GM04503 (cell line): ENCODE measurements around the gene IYD.
"Not testable (repeated sequence)": the region's sequence is repeated elsewhere in the genome, so short reads cannot be mapped to it uniquely, and the experiment has no call there.

Experiments
- DNase-seq: peaks from one replicate; pipeline ENCODE4 v3.0.0-alpha.2; 2012; ENCODE audit warnings: low read depth

IYD gene

DNA sequence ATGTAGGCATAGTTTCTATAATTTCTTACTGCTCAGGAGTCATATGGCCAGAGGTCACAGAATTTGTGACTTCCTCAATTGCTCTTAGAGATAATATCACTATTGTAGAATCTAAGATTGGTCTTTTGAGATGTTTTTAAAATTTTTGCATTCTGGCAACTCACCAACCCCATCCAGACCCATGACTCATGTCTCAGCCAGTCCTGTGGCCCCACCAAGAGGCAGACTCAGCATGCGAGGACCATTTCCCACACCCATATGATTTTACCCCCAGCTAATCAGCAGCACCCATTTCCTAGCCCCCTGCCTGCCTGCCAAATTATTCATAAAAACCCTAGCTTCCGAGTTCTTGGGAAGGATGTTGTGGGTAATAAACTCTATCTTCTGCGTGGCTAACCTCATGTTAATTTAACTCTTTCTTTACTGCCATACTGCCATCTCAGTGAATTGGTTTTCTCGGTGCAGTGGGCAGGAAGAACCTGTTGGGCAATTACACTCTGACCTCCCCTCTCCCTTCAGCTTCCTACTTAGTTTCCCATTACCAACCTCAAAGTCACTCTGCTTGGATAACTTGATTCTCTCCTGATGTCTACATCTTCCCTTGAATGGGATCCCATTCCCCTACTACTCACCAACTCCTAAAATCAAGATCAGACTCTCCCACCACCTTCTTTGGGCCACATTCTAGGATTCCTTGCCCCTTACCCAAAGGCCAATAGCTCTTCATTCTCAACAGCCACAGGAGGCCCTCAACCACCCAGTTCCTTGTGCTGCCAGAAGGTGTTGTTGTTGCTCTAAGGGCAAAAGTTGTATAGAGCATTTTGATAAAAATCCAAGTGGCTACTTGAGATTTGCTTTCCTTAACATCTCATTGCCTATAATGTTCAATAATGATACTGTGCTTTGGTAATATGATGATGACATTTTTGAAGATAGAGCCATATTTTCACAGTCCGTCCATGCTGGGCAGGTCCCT, 16.2 kb upstream of the IYD start:
- DNase-seq = peak; percentile 46

DNA sequence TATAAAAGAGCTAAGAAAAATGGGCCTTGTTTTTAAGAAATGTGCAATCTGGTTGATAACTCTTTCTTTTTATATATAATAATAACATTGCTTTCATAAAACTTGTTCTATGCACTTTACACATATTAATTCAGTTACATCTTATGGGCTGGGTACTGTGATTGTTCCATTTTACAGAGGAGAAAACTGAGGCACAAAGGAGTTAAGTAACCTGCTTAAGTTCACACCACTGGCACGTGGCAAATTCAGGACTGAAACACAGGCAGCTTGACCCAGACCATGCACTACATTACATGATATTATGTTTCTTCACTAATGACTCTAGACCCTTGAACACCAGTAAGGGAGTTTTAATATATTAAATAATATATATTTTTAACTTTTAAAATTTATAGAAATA, 15.4 kb upstream of the IYD start:
- no peak for DNase-seq

DNA sequence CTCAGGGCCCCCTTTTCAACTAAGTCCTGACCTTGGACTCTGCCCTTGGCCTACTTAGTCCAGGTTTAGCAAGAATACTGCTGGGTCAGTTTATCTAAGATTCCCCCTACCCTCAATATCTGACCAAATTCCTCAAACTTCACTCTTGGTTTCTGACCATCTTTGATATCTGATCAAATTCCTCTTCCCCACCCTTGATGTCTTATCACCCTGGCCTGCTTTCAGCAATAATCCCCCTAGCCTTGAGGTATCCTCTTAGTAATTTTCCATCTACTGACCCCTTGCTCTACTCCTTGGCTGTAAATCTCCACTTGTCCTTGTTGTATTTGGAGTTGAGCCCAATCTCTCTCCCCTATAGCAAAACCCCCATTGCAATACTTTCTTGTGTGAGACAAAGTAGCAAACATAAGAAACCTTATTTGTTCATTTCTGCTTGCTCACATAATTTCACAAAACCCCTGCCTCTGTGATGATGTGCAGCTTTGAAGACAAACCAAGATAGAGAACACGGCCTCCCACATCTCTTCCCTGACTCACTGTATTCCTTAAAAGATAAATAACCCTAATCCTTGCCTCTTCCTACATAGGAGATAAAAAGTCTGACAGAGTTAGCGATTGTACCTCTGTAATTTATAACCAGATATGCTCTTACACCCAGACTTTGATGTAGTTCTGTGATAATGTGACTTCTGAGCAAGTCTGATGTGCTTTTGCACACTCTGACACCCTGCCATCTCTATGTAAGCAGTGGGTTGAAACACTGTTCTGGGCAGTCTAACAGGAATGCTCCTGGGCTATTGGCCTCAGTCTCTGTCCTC, 13.8 kb upstream of the IYD start:
- no peak for DNase-seq

DNA sequence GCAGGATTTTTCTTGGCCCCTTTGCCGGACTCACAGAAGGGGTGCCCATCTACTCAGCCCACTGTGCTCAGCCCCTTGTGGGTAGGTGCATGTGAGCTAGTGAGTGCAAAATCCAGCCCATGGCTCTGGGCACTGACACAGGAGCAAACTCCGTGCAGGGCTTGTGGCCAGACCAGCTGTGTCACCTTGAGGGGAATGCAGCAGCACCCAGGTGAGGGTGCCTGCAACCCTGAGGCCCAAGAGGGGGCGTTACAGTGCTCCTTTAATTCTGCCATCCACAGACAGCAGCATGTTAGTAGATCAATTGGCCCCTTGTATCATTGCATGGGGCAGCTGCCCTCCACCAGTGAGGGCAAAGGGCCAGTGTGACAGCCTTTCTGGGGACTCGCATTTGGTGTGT, 12.9 kb upstream of the IYD start:
- no peak for DNase-seq

DNA sequence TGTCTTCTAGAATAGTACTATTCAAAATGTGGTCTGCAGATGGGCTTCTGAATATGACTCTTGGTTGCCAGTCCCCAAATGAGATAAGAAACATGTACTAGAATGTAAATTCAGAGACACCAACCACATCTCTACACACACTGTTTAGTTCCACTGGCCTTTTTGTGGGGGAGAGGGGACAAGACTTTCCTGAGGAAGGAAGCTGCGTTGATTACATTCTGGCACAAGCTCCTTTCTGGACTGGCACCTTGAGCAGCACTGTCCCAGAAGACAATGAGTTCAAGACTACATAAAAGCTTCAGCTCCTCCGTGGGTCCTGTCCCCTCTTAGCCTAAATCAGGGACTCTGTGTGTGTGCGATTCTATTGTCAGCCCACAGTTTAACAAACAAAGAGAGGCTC, 6.9 kb upstream of the IYD start:
- no peak for DNase-seq

DNA sequence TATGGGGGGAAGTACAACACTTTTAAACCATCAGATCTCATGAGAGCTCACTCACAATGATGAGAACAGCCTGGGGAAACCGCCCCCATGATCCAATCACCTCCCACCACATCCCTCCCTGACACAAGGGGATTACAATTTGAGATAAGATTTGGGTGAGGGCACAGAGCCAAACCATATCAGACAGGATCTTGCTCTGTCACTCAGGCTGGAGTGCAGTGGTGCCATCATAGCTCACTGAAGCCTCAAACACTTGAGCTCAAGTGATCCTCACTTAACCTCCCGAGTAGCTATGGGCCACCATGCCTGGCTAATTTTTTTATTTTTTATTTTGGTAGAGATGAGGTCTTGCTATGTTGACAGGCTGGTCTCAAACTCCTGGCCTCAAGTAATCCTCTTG, 5.1 kb upstream of the IYD start:
- DNase-seq = no peak

DNA sequence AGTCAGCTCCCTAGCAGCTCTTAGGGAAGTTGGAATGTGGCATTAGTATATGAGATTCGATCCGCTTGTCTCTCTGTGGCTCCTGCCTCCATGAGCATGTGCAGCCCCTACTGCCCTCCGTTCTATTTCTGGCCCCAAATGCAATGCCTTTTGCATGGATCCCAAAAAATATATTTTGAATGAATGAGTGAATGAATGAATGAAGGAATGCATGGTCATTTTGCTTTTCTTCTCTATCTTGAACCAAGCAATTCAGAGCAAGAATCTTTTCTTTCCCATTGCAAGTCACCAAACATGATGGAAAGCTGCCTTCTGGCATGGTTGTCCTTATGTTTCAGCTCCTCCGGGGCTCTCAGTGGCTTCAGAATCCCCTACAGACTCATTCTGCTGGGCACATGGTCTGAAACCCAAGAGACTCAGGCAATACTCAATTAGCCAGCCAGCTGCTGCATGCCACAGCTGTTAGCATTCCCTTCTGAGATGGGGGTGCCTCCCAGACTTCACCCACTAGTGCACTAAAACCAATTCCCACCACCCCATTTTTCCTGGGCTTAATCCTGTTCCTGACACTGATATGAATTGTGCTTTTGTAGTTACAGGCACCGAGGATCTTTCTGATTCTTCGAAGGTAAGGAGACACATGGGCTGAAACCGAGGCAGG, 2.6 kb upstream of the IYD start:
- no peak for DNase-seq

DNA sequence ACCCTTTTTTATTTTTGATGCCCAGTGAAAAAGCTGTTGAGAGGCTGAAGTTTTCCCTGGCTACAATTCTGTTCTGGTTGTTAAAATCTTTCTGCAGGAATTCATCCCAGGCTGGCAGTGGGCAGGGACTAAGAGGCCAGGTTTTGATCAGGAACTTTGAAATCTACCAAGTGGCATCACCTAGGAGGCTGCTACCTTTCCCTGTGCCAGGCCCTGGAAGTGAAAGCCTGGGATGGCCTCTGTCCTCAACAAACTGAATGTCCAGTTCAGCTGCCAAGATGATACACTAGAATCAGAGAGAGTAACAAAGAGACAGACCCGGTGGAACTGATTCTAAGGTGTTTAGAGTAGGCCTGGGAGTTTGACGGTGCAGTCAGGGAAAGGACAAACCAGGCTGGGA, 596 bp downstream of the IYD start:
- no peak for DNase-seq

DNA sequence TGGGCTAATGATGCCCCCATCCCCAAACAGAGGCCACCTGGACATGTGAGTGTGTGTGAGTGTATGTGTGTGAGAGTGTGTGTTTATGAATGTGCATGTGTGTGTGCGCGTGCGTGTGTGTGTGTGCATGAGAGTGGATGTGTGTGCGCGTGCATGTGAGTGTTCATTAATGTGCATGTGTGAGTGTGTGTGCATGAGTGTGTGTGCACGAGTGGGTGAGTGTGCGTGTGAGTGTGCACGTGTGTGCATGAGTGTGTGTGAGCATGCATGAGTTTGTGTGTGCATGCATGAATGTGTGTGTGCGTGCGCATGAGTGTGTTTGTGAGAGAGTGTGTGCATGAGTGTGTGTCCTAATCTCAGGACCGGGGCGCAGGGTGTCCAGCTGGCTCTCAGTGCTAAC, 1.3 kb downstream of the IYD start:
- no peak for DNase-seq

DNA sequence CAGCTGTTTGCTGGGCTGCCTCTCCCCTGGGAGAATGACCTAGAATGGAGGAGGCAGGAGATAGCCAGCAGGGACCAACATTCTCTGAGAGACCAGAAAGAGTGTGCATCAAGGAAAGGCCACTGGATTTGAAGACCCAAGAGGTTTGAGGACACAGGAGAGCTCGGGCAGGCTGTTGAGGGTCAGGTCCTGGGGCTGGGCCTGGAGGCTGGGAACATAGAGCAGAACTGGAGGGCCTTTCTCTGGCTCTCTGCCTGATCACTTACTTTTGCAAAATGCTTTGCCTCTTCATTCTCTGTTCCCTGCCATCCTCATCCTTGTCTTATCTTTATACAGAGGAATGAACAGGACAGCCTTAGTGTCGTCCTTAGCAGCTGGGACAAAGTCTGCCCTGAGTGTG, 2.5 kb downstream of the IYD start:
- DNase-seq = no peak

DNA sequence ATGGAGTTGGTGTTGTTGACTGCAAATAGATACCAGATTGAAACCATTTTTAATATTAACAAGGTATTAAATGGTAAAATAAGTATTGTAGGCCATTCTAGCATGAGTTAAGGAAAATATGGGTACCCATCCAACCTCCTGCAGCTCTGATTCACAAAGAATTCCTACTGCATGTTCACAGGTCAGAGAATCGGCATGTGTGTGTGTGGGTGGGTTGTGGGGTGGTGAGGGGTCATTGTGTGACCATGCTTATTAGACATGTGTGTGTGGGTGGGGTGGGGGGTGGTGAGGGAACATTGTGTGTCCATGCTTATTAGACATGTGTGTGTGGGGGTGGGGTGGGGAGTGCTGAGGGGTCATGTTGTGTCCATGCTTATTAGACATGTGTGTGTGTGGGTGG, 3.2 kb downstream of the IYD start:
- no peak for DNase-seq

DNA sequence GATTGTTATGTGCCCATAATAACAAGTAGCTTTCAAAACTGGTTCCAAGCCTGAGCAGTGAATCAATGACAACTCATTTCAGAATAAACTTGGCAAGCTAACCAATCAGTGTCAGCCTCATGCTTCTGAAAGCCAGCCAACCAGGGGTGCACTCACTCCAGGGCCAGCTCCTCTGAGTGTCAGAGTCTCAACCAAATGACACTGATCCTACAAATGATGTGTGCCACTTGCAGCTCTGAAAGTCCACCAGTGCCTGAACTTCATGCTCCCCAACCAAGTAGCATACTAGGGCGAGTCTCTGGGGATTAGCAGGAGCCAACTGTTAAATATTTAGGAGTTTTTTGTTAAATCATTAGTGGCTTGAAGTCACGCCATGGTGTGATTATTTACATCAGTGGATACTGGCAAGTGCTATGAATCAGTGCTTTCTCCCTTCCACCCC, 4.5 kb downstream of the IYD start:
- peak; percentile 77 for DNase-seq

DNA sequence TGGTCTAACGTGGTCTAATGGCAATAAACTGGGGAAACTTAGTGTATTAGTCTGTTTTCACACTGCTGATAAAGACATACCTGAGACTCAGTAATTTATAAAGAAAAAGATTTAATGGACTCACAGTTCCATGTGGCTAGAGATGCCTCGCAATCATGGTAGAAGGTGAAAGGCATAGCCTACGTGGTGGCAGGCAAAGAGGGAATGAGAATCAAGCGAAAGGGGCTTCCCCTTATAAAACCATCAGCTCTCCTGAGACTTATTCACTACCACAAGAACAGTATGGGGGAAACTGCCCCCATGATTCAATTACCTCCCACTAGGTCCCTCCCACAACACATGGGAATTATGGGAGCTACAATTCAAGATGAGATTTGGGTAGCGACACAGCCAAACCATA, 5.5 kb downstream of the IYD start:
- not testable (repeated sequence) for DNase-seq

DNA sequence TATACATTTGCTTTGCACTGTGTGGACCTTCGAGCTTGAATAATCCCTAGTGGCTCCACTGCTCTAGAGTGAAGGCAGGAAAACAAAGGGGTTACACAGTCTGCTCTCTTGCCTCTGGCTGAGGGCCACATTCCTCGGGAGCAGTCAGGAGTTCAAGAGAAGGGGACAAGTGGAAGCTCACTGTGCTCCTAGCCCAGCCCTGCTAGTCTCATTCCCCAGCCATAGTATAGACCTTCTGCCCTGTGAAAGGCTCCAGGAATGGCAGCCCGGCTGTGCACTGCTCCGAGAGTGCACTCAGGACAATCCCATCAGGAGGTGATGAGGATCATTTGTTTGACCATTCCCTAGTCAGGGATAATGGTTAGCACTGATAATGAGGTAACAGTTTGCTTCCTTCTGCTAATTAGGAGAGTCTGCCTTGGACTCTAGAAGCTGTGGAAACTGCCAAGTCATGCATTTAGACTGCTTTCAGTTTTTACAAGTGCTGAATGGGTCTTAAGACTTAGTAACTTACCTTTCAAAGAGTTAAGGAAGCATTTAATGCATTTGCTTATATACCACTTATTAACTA, 8.5 kb downstream of the IYD start:
- DNase-seq = no peak

DNA sequence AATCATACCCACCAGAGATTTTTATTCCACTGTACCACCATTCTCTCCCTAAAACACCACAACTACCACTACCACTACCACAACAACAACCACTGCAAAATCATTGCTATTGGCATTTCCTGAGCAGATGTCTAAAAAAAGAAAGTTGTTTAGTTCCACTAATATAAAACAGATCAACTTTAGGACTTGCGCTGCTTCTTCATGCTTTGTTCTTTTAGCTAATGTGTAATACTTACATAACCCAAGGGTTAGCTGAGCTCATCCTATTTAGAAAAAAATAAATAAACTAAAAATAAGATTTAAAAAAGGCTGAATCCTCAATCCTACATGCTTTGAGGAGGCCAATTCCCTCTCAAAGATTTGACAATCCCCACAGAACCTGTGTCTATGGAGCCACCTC, 11.4 kb downstream of the IYD start:
- DNase-seq = no peak

DNA sequence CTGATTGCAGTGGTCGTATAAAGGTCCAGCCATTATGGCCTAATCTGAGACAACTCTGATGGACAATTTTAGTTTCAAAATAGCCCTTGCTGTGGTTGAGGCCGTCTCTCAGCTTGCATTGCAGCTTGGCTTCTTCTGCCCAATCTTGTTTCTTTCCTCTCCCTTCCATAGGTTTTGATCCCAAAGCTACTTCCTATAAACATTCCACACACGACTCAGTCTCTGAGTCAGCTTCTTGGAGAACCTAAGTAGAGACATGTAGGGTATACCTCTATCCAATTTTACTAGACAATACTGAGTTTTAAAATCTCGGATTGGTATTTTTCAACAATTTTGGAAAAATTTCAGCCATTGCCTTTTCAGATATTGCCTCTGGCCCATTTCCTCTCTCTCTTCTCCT, 13.4 kb downstream of the IYD start:
- DNase-seq = no peak

DNA sequence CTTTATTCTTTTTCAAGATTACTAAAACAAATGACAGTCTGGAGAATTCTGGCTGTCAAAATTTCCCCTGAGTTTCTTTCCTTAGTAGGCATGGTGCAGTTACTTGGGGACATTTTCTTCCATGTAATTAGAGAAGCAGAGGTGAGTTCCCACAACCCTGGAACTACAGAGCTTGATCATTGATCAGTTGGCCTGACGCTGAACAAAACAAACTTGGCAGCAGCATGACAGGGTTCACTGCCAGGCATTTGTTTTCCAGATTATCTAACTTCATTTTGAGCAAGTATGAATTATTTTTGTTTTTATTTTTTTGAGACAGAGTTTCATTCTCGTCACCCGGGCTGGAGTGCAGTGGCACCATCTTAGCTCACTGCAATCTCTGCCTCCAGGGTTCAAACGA, 22.6 kb downstream of the IYD start:
- DNase-seq = no peak

DNA sequence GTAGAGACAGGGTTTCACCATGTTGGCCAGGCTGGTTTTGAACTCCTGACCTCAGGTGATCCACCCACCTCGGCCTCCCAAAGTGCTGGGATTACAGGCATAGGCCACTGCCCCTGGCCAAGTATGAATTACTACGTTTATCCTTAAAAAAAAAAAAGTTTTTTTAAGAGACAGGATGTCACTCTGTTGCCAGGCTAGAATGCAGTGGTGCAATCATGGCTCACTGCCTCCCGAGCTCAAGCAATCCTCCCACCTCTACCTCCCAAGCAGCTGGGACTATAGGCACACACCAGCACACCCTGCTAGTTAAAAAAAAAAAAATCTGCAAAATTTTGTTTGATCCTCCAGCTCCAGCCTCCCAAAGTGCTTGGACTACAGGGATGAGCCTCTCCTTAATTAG, 23.1 kb downstream of the IYD start:
- no peak for DNase-seq

DNA sequence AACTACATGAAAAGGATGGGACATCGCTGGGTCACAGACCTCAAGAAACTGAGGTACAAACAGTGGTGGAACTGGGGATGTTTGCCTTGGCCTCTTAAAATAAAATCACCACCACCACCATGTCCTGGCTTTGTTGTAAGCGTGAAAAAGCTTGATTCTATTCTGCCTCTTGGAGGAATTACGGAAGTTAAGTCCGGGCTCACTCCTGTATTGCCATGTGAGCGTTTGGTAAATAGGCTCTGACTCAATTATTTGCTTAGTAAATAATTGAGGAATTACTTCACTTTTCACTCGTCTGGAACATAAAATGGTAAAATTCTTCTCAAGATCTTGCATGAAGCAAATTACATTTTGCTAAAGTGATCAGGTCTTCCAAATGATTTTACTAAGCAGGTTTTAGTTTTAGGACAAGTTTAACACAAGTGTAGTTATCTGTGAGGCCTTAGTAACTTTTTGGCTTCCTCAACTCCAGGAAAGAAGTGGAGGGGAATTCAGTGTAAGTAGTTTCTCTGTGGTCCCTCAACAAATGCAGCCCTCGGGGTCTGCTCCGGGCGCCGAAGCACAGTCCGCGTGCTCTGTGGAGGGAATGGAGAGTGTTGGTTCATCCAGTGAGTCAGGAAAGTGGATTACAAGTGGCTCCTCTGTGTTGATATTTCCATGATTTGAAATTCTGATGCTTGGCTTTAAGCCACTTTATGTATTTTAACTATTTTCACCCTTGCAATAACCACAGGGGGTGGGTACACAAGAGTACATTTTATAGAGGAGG, 23.8 kb downstream of the IYD start:
- DNase-seq = no peak

DNA sequence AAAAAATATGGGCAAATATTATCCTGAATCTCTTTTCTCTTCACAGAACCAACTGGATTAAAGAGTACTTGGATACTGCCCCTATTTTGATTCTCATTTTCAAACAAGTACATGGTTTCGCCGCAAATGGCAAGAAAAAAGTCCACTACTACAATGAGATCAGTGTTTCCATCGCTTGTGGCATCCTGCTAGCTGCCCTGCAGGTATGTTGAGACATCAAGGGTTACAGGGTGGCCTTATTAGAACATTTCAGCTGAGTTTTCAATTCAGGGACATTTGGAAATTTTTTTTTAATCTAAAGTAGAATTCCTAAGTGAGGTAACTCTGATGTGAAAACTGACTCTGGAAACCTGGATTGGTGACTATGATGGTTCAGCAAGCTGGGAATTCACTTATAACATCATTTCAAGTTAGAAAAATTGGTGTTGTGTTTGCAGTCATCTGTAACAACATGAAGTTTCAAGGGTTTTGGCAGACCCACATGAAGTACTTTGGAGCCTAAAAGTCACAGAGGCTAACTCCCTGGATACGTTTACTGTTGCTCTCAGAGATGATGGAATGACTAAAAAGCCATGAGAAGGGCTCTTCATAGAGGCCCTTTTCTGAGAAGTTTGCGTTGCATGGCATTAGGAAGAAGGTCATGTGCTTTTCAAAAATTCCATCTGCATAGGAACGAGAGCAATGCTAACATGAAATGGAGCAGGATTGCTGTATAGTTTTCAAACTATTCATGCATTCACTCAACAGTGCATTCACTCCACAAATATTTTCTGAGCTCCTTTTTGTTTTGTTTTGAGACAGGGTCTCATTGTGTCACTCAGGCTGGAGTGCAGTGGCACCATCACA, 25.5 kb downstream of the IYD start:
- no peak for DNase-seq

DNA sequence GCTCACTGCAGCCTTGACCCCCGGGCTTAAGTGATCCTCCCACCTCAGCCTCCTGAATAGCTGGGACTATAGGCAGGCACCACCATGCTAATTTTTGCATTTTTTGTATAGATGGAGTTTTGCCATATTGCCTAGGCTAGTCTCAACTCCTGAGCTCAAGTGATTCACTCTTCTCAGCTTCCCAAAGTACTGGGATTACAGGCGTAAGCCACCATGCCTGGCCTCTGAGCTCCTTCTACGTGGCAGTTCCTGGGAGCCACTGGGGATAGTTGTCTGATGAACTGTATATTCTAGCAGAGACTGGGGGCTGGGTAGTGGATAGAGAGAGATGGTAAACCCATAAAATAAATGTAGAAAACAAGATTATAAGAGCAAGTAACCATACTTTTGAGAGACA, 26.1 kb downstream of the IYD start:
- DNase-seq = no peak
